ENCODE measurements around the gene ZCWPW2. TPM values are rescaled to one million over a fixed set of nuclear protein-coding genes. Genes with fewer than 3 reads are reported as not detected.
A peak's percentile ranks its signal among the peaks of the same experiment; 100 is the strongest.

Gene ZCWPW2
- total RNA-seq, 1 donor from 2014 or later: 0.96 TPM

- H3K4me1 ChIP-seq: no peaks in the 10 kb centered on the region
- no peak for DNase-seq
- no peaks in the 10 kb centered on the region for H3K9me3 ChIP-seq
- no peak for ATAC-seq
- no peak for TF ChIP-seq CTCF (IDR thresholded peaks at IDR 0.05)
- intact Hi-C loops (cut with DNase I): no loop called here
- H3K27me3 ChIP-seq: no peaks in the 10 kb centered on the region
- no peak overlapping the region for H3K27ac ChIP-seq
- no peaks in the 10 kb centered on the region for H3K36me3 ChIP-seq
- H3K4me3 ChIP-seq: no peak overlapping the region
Observed at GRCh38 chr3:28467414-28467813, 118.9 kb downstream of the ZCWPW2 start.

GRCh38 chr3:28476194-28476593 lies 127.7 kb downstream of the ZCWPW2 start:
- DNase-seq: no peak
- no peak overlapping the region for H3K27ac ChIP-seq
- intact Hi-C loops (cut with DNase I): no loop called here
- peak; percentile 66 for TF ChIP-seq CTCF (IDR thresholded peaks at IDR 0.05)
- H3K9me3 ChIP-seq: no peaks in the 10 kb centered on the region
- H3K36me3 ChIP-seq: no peaks in the 10 kb centered on the region
- H3K4me3 ChIP-seq: no peak overlapping the region
- peak; percentile 61 for ATAC-seq
- no peaks in the 10 kb centered on the region for H3K27me3 ChIP-seq
- H3K4me1 ChIP-seq: no peaks in the 10 kb centered on the region

- no peaks in the 10 kb centered on the region for H3K36me3 ChIP-seq
- no peaks in the 10 kb centered on the region for H3K9me3 ChIP-seq
- intact Hi-C loops (cut with DNase I): no loop called here
- DNase-seq (no peak), ATAC-seq (no peak)
- H3K4me1 ChIP-seq: no peaks in the 10 kb centered on the region
- no peak overlapping the region for H3K4me3 ChIP-seq
- H3K27me3 ChIP-seq: no peaks in the 10 kb centered on the region
- H3K27ac ChIP-seq: no peak overlapping the region
- TF ChIP-seq CTCF (IDR thresholded peaks at IDR 0.05): no peak
Observed at GRCh38 chr3:28476764-28477163, 128.2 kb downstream of the ZCWPW2 start.

- no peak for TF ChIP-seq CTCF (IDR thresholded peaks at IDR 0.05)
- ATAC-seq (no peak), DNase-seq (no peak)
- Histone ChIP-seq H3K4me3 (no peak overlapping the region), H3K36me3 (no peaks in the 10 kb centered on the region), H3K27me3 (no peaks in the 10 kb centered on the region), H3K27ac (no peak overlapping the region), H3K4me1 (no peaks in the 10 kb centered on the region), H3K9me3 (no peaks in the 10 kb centered on the region)
- intact Hi-C loops (cut with DNase I): no loop called here
Observed at GRCh38 chr3:28485164-28485563, 136.6 kb downstream of the ZCWPW2 start.

- Histone ChIP-seq H3K4me3 (no peak overlapping the region), H3K27me3 (no peaks in the 10 kb centered on the region), H3K27ac (no peak overlapping the region), H3K36me3 (no peaks in the 10 kb centered on the region), H3K4me1 (no peaks in the 10 kb centered on the region), H3K9me3 (no peaks in the 10 kb centered on the region)
- DNase-seq (no peak), ATAC-seq (no peak)
- TF ChIP-seq CTCF (IDR thresholded peaks at IDR 0.05): no peak
- intact Hi-C loops (cut with DNase I): no loop called here
Observed at GRCh38 chr3:28495301-28495700, 146.8 kb downstream of the ZCWPW2 start.

- H3K9me3 ChIP-seq: no peaks in the 10 kb centered on the region
- DNase-seq (no peak), ATAC-seq (no peak)
- H3K36me3 ChIP-seq: no peaks in the 10 kb centered on the region
- H3K27me3 ChIP-seq: no peaks in the 10 kb centered on the region
- intact Hi-C loops (cut with DNase I): no loop called here
- no peak overlapping the region for H3K27ac ChIP-seq
- no peak for TF ChIP-seq CTCF (IDR thresholded peaks at IDR 0.05)
- H3K4me3 ChIP-seq: no peak overlapping the region
- no peaks in the 10 kb centered on the region for H3K4me1 ChIP-seq
Observed at GRCh38 chr3:28502397-28502937, 153.9 kb downstream of the ZCWPW2 start.
